Measurements from ENCODE around the gene GRPEL2. TPM values are rescaled to one million over a fixed set of nuclear protein-coding genes. Genes with fewer than 3 reads are reported as not detected.

GRPEL2 gene
- total and polyA plus RNA-seq, 2 donors (not counting 3 experiments of a cell fraction or from before 2014, with no cell fraction given): 7.6 to 32.5 TPM

DNA sequence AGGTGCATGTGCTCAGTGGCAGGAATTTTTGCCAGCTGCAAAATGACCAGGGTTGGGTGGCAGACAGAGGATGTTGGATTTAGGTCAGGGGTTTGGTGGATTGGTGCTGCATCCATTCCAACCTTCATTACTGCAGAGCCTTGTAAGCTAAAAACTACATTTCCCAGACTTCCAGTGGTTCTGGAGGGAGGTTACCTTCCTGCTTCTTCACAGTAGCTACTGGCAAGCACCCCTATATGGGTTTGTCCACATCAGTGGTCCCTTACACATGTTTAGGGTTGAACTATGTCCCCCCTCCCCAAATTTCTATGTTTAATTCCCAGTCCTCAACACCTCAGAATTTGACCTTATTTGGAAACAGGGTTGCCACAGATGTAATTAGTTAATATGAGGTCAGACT lies 54.5 kb downstream of the GRPEL2 start:
- Histone ChIP-seq H3K27ac (ENCODE audit: insufficient read depth, low read depth, low read length) (no peak overlapping the region), H3K79me2 (ENCODE audit: control insufficient read depth, insufficient read depth, low read length) (no peaks in the 10 kb centered on the region), H3K27me3 (ENCODE audit: control insufficient read depth in 2 of 2, insufficient read depth in 2 of 2, low read length in 2 of 2) (no peaks in the 10 kb centered on the region), H3K36me3 (ENCODE audit: control insufficient read depth in 2 of 2, extremely low read depth in 1 of 2, insufficient read depth in 2 of 2, low read length in 2 of 2) (no peaks in the 10 kb centered on the region), H4K20me1 (replicated peaks; ENCODE audit: control insufficient read depth, extremely low read depth, insufficient read depth, low read length) (no peaks in the 10 kb centered on the region), H2AFZ (ENCODE audit: low read depth, low read length) (no peak overlapping the region), H3K4me3 (replicated peaks in 1 of 3; ENCODE audit: insufficient read depth in 1 of 3, low read depth in 1 of 3, low read length in 3 of 3) (no peak overlapping the region), H3K9me3 (replicated peaks; ENCODE audit: control insufficient read depth, insufficient read depth, low read length) (no peaks in the 10 kb centered on the region), H3K4me1 (ENCODE audit: control insufficient read depth, extremely low read depth, insufficient read depth, low read length) (no peaks in the 10 kb centered on the region), H3K9me1 (replicated peaks; ENCODE audit: control insufficient read depth, extremely low read depth, insufficient read depth, low read length) (no peaks in the 10 kb centered on the region), H3K9ac (replicated peaks; ENCODE audit: extremely low read depth, insufficient read depth, low read length) (no peak overlapping the region), H3K4me2 (ENCODE audit: insufficient read depth, low read length) (no peak overlapping the region)
- BruUV-seq (replicated peaks): no TSS peak
- DNase-seq (ENCODE audit: low read depth, low spot score) (no peak), FAIRE-seq (no peak)
- ChIA-PET POLR2A (no interaction called here), CTCF (interaction anchor here (0.9 to 2.7 kb wide), 4 partner anchors 11 to 32 kb away, joined by 3 to 6 read pairs (median 4); no protein-coding TSS in a partner anchor)
- dilution Hi-C loops (cut with MboI; ENCODE audit: extremely low pct_ligation_motif_present, low sequenced_read_pairs) (no loop called here), intact Hi-C loops (cut with micrococcal nuclease) (no loop called here)
- TF ChIP-seq, protein P1, sequence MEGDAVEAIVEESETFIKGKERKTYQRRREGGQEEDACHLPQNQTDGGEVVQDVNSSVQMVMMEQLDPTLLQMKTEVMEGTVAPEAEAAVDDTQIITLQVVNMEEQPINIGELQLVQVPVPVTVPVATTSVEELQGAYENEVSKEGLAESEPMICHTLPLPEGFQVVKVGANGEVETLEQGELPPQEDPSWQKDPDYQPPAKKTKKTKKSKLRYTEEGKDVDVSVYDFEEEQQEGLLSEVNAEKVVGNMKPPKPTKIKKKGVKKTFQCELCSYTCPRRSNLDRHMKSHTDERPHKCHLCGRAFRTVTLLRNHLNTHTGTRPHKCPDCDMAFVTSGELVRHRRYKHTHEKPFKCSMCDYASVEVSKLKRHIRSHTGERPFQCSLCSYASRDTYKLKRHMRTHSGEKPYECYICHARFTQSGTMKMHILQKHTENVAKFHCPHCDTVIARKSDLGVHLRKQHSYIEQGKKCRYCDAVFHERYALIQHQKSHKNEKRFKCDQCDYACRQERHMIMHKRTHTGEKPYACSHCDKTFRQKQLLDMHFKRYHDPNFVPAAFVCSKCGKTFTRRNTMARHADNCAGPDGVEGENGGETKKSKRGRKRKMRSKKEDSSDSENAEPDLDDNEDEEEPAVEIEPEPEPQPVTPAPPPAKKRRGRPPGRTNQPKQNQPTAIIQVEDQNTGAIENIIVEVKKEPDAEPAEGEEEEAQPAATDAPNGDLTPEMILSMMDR (IDR thresholded peaks at IDR 0.05; ENCODE audit: extremely low read depth in 1 of 2, insufficient read depth in 1 of 2, low read depth in 1 of 2, low read length in 2 of 2): no peak
- no peak for TF ChIP-seq POLR2A (IDR thresholded peaks at IDR 0.05; ENCODE audit: low read depth, low read length)
- no peak for TF ChIP-seq EZH2 (IDR thresholded peaks at IDR 0.05; ENCODE audit: borderline replicate concordance, low read depth, low read length, severe bottlenecking)
- no peak for TF ChIP-seq MYC (IDR thresholded peaks at IDR 0.05; ENCODE audit: low read depth, low read length)
- TF ChIP-seq POLR2AphosphoS5 (IDR thresholded peaks at IDR 0.05; ENCODE audit: insufficient read depth, low read depth, low read length): no peak
- TF ChIP-seq, protein P2, sequence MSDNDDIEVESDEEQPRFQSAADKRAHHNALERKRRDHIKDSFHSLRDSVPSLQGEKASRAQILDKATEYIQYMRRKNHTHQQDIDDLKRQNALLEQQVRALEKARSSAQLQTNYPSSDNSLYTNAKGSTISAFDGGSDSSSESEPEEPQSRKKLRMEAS (IDR thresholded peaks at IDR 0.05; ENCODE audit: insufficient read depth, insufficient read length): no peak
- no peak for TF ChIP-seq GATA2 (IDR thresholded peaks at IDR 0.05; ENCODE audit: insufficient read depth, insufficient read length, low read depth, low read length)
- no peak for TF ChIP-seq FOS (IDR thresholded peaks at IDR 0.05; ENCODE audit: borderline replicate concordance, insufficient read depth, low read length)
- TF ChIP-seq JUN (IDR thresholded peaks at IDR 0.05; ENCODE audit: borderline replicate concordance, insufficient read depth, insufficient read length, low read depth): no peak
